OCI-LY7 (cell line): ENCODE measurements around the gene DPM3. TPM values are rescaled to one million over a fixed set of nuclear protein-coding genes. Genes with fewer than 3 reads are reported as not detected.

ENCODE experiments used
- BruUV-seq: library from RNA; stranded (reverse); fragments of 400-500 nt; replicated peaks from 2 replicates; lab custom pipeline; 2021; lab: Mats Ljungman, UMichigan
- CTCF ChIA-PET: fragments of 300-600 bp; sonication (Branson Sonifier 250); formaldehyde crosslinking; loops from one replicate; lab custom pipeline; 2022; ENCODE audit warnings: antibody characterized with exemption; ENCODE audit not compliant: unreplicated experiment; lab: Charles Lee
- POLR2A ChIA-PET: fragments of 300-600 bp; sonication (Branson Sonifier 250); formaldehyde crosslinking; loops from one replicate; lab custom pipeline; 2022; ENCODE audit warnings: antibody characterized with exemption; lab: Charles Lee
- DNase-seq: peaks from one replicate; pipeline ENCODE4 v3.0.0-alpha.2; 2015; ENCODE audit warnings: low spot score
- H2AFZ ChIP-seq: fragments of 200-600 bp; sonication (generic), shearing (Covaris generic); 2 replicates; pipeline ENCODE4 v1.6.1; 2014; ENCODE audit warnings: mild to moderate bottlenecking, antibody characterized with exemption, low read length, moderate library complexity
- H3K27ac ChIP-seq: fragments of 200-600 bp; sonication (generic); 2 replicates; pipeline ENCODE4 v1.5.1; 2014; ENCODE audit warnings: mixed run types, low read depth, mild to moderate bottlenecking, moderate library complexity, low read length, inconsistent platforms; ENCODE audit not compliant: poor library complexity, severe bottlenecking
- H3K36me3 ChIP-seq: fragments of 200-600 bp; sonication (generic); 2 replicates; pipeline ENCODE4 v1.6.1; 2014; ENCODE audit warnings: mild to moderate bottlenecking, antibody characterized with exemption, low read length, moderate library complexity, mixed read lengths; ENCODE audit not compliant: insufficient read depth
- H3K4me1 ChIP-seq: fragments of 200-600 bp; sonication (generic); 2 replicates; pipeline ENCODE4 v1.5.1; 2014; ENCODE audit warnings: mild to moderate bottlenecking, low read length; ENCODE audit not compliant: insufficient read depth, poor library complexity, severe bottlenecking
- H3K4me2 ChIP-seq: fragments of 200-600 bp; sonication (generic); 2 replicates; pipeline ENCODE4 v1.6.1; 2014; ENCODE audit warnings: mild to moderate bottlenecking, low read length
- H3K4me3 ChIP-seq: fragments of 200-600 bp; sonication (generic); 2 replicates; pipeline ENCODE4 v1.5.1; 2014; ENCODE audit warnings: mild to moderate bottlenecking, low read depth, low read length; ENCODE audit not compliant: poor library complexity, severe bottlenecking
- H3K79me2 ChIP-seq: fragments of 200-600 bp; sonication (generic); 2 replicates; pipeline ENCODE4 v1.6.1; 2016; ENCODE audit warnings: low read depth, mild to moderate bottlenecking, low read length, moderate library complexity, mixed read lengths; ENCODE audit not compliant: insufficient read depth
- H3K9me2 ChIP-seq: fragments of 200-600 bp; sonication (generic); 2 replicates; pipeline ENCODE4 v1.6.1; 2016; ENCODE audit warnings: mild to moderate bottlenecking, low read length, mixed read lengths; ENCODE audit not compliant: insufficient read depth
- H3K9me3 ChIP-seq: fragments of 200-600 bp; sonication (generic); 2 replicates; pipeline ENCODE4 v1.6.1; 2014; ENCODE audit warnings: mild to moderate bottlenecking, mixed run types, low read length, mixed read lengths
- H4K20me1 ChIP-seq: fragments of 200-600 bp; sonication (generic); 2 replicates; pipeline ENCODE4 v1.6.1; 2014; ENCODE audit warnings: mild to moderate bottlenecking, antibody characterized with exemption, low read length, moderate library complexity, mixed read lengths; ENCODE audit not compliant: insufficient read depth
- EZH2phosphoT487 ChIP-seq: fragments of 200-600 bp; sonication (generic); IDR thresholded peaks from 2 replicates; pipeline ENCODE4 v1.6.1; 2018; ENCODE audit warnings: low read depth, borderline replicate concordance, mild to moderate bottlenecking, mixed run types, antibody characterized with exemption, low read length, moderate library complexity, mixed read lengths
- intact Hi-C: fragments of 100-400 bp; cut with micrococcal nuclease; formaldehyde crosslinking; loops from one replicate; pipeline ENCODE4 v1.10.0; 2022; ENCODE audit not compliant: unreplicated experiment
- small RNA-seq: library from RNA; depleted of rRNA; stranded (forward); fragments of <200 nt; gene quantifications from one replicate; pipeline ENCODE3, GENCODE V24; 2014
- total RNA-seq, 2 experiments: library from RNA; depleted of rRNA in 1 of 2; stranded (reverse); fragments of >200 nt in 1 of 2; shearing (Covaris generic) in 1 of 2; gene quantifications; 2 replicates each; pipeline ENCODE4 v1.2.3, GENCODE V29; 2014 to 2022
- TF ChIP-seq, protein P1 (sequence below): fragments of 200-600 bp; sonication (generic); conservative IDR thresholded peaks from 2 replicates; pipeline ENCODE4 v1.5.1; 2014; ENCODE audit warnings: mild to moderate bottlenecking, antibody characterized with exemption, low read length, moderate library complexity, mixed read lengths

The DPM3 gene
- total RNA-seq, 2 experiments from 2014 or later = 32.5 to 65.9 TPM

DNA sequence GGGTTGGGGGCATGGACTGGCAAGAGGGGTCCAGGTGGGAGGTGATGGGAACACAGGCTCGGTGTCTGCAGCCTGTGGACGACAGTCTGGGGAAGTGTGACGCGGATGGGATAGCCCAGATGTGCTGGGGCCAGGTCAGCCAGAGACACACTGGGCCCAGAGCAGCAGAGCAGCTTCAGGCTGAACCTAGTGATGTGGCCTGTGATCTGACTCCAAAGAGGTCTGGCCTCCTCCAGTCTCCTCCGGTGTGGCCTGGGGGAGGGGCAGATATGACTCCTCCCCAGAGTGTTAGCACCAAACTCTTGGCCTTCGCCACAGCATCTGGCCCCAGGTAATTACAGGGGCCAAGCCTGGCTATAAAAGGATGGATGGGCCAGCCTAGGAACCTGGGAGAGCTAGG, 48.2 kb downstream of the DPM3 start:
- no peak for DNase-seq
- no peak for TF ChIP-seq EZH2phosphoT487
- TF ChIP-seq, protein P1, sequence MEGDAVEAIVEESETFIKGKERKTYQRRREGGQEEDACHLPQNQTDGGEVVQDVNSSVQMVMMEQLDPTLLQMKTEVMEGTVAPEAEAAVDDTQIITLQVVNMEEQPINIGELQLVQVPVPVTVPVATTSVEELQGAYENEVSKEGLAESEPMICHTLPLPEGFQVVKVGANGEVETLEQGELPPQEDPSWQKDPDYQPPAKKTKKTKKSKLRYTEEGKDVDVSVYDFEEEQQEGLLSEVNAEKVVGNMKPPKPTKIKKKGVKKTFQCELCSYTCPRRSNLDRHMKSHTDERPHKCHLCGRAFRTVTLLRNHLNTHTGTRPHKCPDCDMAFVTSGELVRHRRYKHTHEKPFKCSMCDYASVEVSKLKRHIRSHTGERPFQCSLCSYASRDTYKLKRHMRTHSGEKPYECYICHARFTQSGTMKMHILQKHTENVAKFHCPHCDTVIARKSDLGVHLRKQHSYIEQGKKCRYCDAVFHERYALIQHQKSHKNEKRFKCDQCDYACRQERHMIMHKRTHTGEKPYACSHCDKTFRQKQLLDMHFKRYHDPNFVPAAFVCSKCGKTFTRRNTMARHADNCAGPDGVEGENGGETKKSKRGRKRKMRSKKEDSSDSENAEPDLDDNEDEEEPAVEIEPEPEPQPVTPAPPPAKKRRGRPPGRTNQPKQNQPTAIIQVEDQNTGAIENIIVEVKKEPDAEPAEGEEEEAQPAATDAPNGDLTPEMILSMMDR = no peak
- H3K79me2 ChIP-seq = no peaks in the 10 kb centered on the region
- no peak overlapping the region for H3K27ac ChIP-seq
- intact Hi-C loops = no loop called here
- ChIA-PET CTCF (interaction anchor here (1.4 to 2.0 kb wide), 3 partner anchors 73 to 81 kb away, joined by 7 to 12 read pairs (median 10); partner anchors contain the start of gene KRTCAP2), POLR2A (interaction anchor here (1.5 kb wide), 1 partner anchor 80 kb away, joined by 6 read pairs; the partner anchor contains the start of gene KRTCAP2)
- no peak overlapping the region for H3K4me3 ChIP-seq
- H3K9me3 ChIP-seq = no peaks in the 10 kb centered on the region
- no peak overlapping the region for H3K4me2 ChIP-seq
- no TSS peak for BruUV-seq
- peaks cover 7% of the 10 kb centered on the region for H3K4me1 ChIP-seq
- no peaks in the 10 kb centered on the region for H4K20me1 ChIP-seq
- no peak overlapping the region for H2AFZ ChIP-seq
- no peaks in the 10 kb centered on the region for H3K9me2 ChIP-seq
- no peaks in the 10 kb centered on the region for H3K36me3 ChIP-seq

GRCh38 chr1:155091071-155092051, 49.0 kb downstream of the DPM3 start:
- Histone ChIP-seq H3K4me2 (peak overlapping the region; percentile 55), H3K9me2 (no peaks in the 10 kb centered on the region), H3K9me3 (no peaks in the 10 kb centered on the region), H2AFZ (peak overlapping the region; percentile 65), H4K20me1 (no peaks in the 10 kb centered on the region), H3K4me1 (peaks cover 13% of the 10 kb centered on the region), H3K79me2 (no peaks in the 10 kb centered on the region), H3K4me3 (no peak overlapping the region), H3K27ac (no peak overlapping the region), H3K36me3 (no peaks in the 10 kb centered on the region)
- BruUV-seq = no TSS peak
- ChIA-PET CTCF (interaction anchor here (0.7 to 2.0 kb wide), 5 partner anchors 46 to 81 kb away, joined by 3 to 12 read pairs (median 7); partner anchors contain the start of gene KRTCAP2), POLR2A (interaction anchor here (1.5 kb wide), 1 partner anchor 81 kb away, joined by 6 read pairs; the partner anchor contains the start of gene KRTCAP2)
- peak; percentile 80 for DNase-seq
- intact Hi-C loops = loop anchor here (1.0 kb wide), 1 partner anchor 76 kb away; no protein-coding TSS in a partner anchor
- no peak for TF ChIP-seq EZH2phosphoT487
- TF ChIP-seq, protein P1 = peak; percentile 97

Small RNA genes lying within 50 kb of the gene (small RNA-seq; reads per million reads assigned to genes)
- gene HMGN2P18 = not detected
- gene RF00019 = not detected

Other genes with a start within 250 kb of the DPM3 start
- 16.3 and 19.1 TPM in 2 replicates for gene PMVK, start 203.8 kb downstream of the DPM3 start, total RNA-seq (2014; rRNA removed; shearing (Covaris generic))
- gene PMVK, start 203.8 kb downstream of the DPM3 start, total RNA-seq (2022) = 45.9 and 54.0 TPM in 2 replicates
- gene PBXIP1, start 184.4 kb downstream of the DPM3 start, total RNA-seq (2014; rRNA removed; shearing (Covaris generic)) = 23.8 and 26.6 TPM in 2 replicates
- 37.7 and 39.8 TPM in 2 replicates for gene PBXIP1, start 184.4 kb downstream of the DPM3 start, total RNA-seq (2022)
- gene PYGO2, start 178.7 kb downstream of the DPM3 start, total RNA-seq (2014; rRNA removed; shearing (Covaris generic)) = 36.5 and 44.3 TPM in 2 replicates
- gene PYGO2, start 178.7 kb downstream of the DPM3 start, total RNA-seq (2022) = 47.3 and 53.1 TPM in 2 replicates
- 31.4 and 37.6 TPM in 2 replicates for gene SHC1, start 169.8 kb downstream of the DPM3 start, total RNA-seq (2014; rRNA removed; shearing (Covaris generic))
- gene SHC1, start 169.8 kb downstream of the DPM3 start, total RNA-seq (2022) = 77.4 and 84.0 TPM in 2 replicates
- 149 and 204 TPM in 2 replicates for gene CKS1B, start 165.8 kb downstream of the DPM3 start, total RNA-seq (2014; rRNA removed; shearing (Covaris generic))
- gene CKS1B, start 165.8 kb downstream of the DPM3 start, total RNA-seq (2022) = 230 and 260 TPM in 2 replicates
- 52.7 and 55.7 TPM in 2 replicates for gene FLAD1, start 157.2 kb downstream of the DPM3 start, total RNA-seq (2014; rRNA removed; shearing (Covaris generic))
- gene FLAD1, start 157.2 kb downstream of the DPM3 start, total RNA-seq (2022) = 57.0 and 57.9 TPM in 2 replicates
- gene LENEP, start 146.9 kb downstream of the DPM3 start, total RNA-seq (2014; rRNA removed; shearing (Covaris generic)) = 0.95 and 2.3 TPM in 2 replicates
- 0.78 and 1.5 TPM in 2 replicates for gene LENEP, start 146.9 kb downstream of the DPM3 start, total RNA-seq (2022)
- 14.2 and 16.3 TPM in 2 replicates for gene ZBTB7B, start 137.7 kb downstream of the DPM3 start, total RNA-seq (2014; rRNA removed; shearing (Covaris generic))
- 22.2 and 23.2 TPM in 2 replicates for gene ZBTB7B, start 137.7 kb downstream of the DPM3 start, total RNA-seq (2022)
- gene DCST2, start 106.8 kb downstream of the DPM3 start, total RNA-seq (2014; rRNA removed; shearing (Covaris generic)) = 0.85 and 1.7 TPM in 2 replicates
- gene DCST2, start 106.8 kb downstream of the DPM3 start, total RNA-seq (2022) = 2.0 and 3.9 TPM in 2 replicates
- not detected in 2 replicates for gene DCST1, start 106.7 kb downstream of the DPM3 start, total RNA-seq (2014; rRNA removed; shearing (Covaris generic))
- gene DCST1, start 106.7 kb downstream of the DPM3 start, total RNA-seq (2022) = not detected in 2 replicates
- gene ADAM15, start 89.2 kb downstream of the DPM3 start, total RNA-seq (2014; rRNA removed; shearing (Covaris generic)) = 14.2 and 19.7 TPM in 2 replicates
- gene ADAM15, start 89.2 kb downstream of the DPM3 start, total RNA-seq (2022) = 50.4 and 56.1 TPM in 2 replicates
- 10.5 and 11.5 TPM in 2 replicates for gene EFNA4, start 76.8 kb downstream of the DPM3 start, total RNA-seq (2014; rRNA removed; shearing (Covaris generic))
- 9.0 and 10.1 TPM in 2 replicates for gene EFNA4, start 76.8 kb downstream of the DPM3 start, total RNA-seq (2022)
- gene EFNA3, start 61.7 kb downstream of the DPM3 start, total RNA-seq (2014; rRNA removed; shearing (Covaris generic)) = 5.7 and 6.7 TPM in 2 replicates
- gene EFNA3, start 61.7 kb downstream of the DPM3 start, total RNA-seq (2022) = 4.8 and 10.8 TPM in 2 replicates
- gene EFNA1, start 12.7 kb downstream of the DPM3 start, total RNA-seq (2014; rRNA removed; shearing (Covaris generic)) = not detected in 2 replicates
- not detected in 2 replicates for gene EFNA1, start 12.7 kb downstream of the DPM3 start, total RNA-seq (2022)
- 11.6 and 12.3 TPM in 2 replicates for gene SLC50A1, start 4.7 kb downstream of the DPM3 start, total RNA-seq (2014; rRNA removed; shearing (Covaris generic))
- 46.1 and 48.0 TPM in 2 replicates for gene SLC50A1, start 4.7 kb downstream of the DPM3 start, total RNA-seq (2022)
- 80.5 and 128 TPM in 2 replicates for gene KRTCAP2, start 32.8 kb upstream of the DPM3 start, total RNA-seq (2014; rRNA removed; shearing (Covaris generic))
- gene KRTCAP2, start 32.8 kb upstream of the DPM3 start, total RNA-seq (2022) = 141 and 166 TPM in 2 replicates
- gene TRIM46, start 33.3 kb upstream of the DPM3 start, total RNA-seq (2014; rRNA removed; shearing (Covaris generic)) = 1.3 and 3.1 TPM in 2 replicates
- gene TRIM46, start 33.3 kb upstream of the DPM3 start, total RNA-seq (2022) = 3.9 and 4.5 TPM in 2 replicates
- 6.9 and 11.1 TPM in 2 replicates for gene THBS3, start 67.4 kb upstream of the DPM3 start, total RNA-seq (2014; rRNA removed; shearing (Covaris generic))
- 28.7 and 37.1 TPM in 2 replicates for gene THBS3, start 67.4 kb upstream of the DPM3 start, total RNA-seq (2022)
- gene MTX1, start 68.2 kb upstream of the DPM3 start, total RNA-seq (2014; rRNA removed; shearing (Covaris generic)) = 67.6 and 70.2 TPM in 2 replicates
- gene MTX1, start 68.2 kb upstream of the DPM3 start, total RNA-seq (2022) = 43.9 and 45.7 TPM in 2 replicates
- gene ENTREP3, start 115.0 kb upstream of the DPM3 start, total RNA-seq (2014; rRNA removed; shearing (Covaris generic)) = 6.6 and 9.1 TPM in 2 replicates
- gene ENTREP3, start 115.0 kb upstream of the DPM3 start, total RNA-seq (2022) = 53.1 and 59.3 TPM in 2 replicates
- 45.4 and 58.3 TPM in 2 replicates for gene SCAMP3, start 121.8 kb upstream of the DPM3 start, total RNA-seq (2014; rRNA removed; shearing (Covaris generic))
- 66.0 and 74.7 TPM in 2 replicates for gene SCAMP3, start 121.8 kb upstream of the DPM3 start, total RNA-seq (2022)
- gene CLK2, start 133.0 kb upstream of the DPM3 start, total RNA-seq (2014; rRNA removed; shearing (Covaris generic)) = 59.8 and 96.7 TPM in 2 replicates
- gene CLK2, start 133.0 kb upstream of the DPM3 start, total RNA-seq (2022) = 107 and 121 TPM in 2 replicates
- gene HCN3, start 136.9 kb upstream of the DPM3 start, total RNA-seq (2014; rRNA removed; shearing (Covaris generic)) = 4.9 and 6.7 TPM in 2 replicates
- 19.0 and 19.2 TPM in 2 replicates for gene HCN3, start 136.9 kb upstream of the DPM3 start, total RNA-seq (2022)
- gene PKLR, start 160.9 kb upstream of the DPM3 start, total RNA-seq (2014; rRNA removed; shearing (Covaris generic)) = 0.19 TPM in 1 of 2 replicates, not detected in the other
- 0.18 and 0.51 TPM in 2 replicates for gene PKLR, start 160.9 kb upstream of the DPM3 start, total RNA-seq (2022)
- gene FDPS, start 168.3 kb upstream of the DPM3 start, total RNA-seq (2014; rRNA removed; shearing (Covaris generic)) = 254 and 263 TPM in 2 replicates
- 492 and 531 TPM in 2 replicates for gene FDPS, start 168.3 kb upstream of the DPM3 start, total RNA-seq (2022)
- gene RUSC1, start 180.4 kb upstream of the DPM3 start, total RNA-seq (2014; rRNA removed; shearing (Covaris generic)) = 7.1 and 15.1 TPM in 2 replicates
- 20.9 and 25.6 TPM in 2 replicates for gene RUSC1, start 180.4 kb upstream of the DPM3 start, total RNA-seq (2022)